Fibroblast of skin of left biceps (primary cell): Measurements from ENCODE around the gene PRR18.

ENCODE experiments used
- DNase-seq, 2 experiments: peaks; one replicate each; pipeline ENCODE4 v3.0.0-alpha.2; 2013; ENCODE audit warnings: low read depth in 2 of 2

PRR18 gene

DNA sequence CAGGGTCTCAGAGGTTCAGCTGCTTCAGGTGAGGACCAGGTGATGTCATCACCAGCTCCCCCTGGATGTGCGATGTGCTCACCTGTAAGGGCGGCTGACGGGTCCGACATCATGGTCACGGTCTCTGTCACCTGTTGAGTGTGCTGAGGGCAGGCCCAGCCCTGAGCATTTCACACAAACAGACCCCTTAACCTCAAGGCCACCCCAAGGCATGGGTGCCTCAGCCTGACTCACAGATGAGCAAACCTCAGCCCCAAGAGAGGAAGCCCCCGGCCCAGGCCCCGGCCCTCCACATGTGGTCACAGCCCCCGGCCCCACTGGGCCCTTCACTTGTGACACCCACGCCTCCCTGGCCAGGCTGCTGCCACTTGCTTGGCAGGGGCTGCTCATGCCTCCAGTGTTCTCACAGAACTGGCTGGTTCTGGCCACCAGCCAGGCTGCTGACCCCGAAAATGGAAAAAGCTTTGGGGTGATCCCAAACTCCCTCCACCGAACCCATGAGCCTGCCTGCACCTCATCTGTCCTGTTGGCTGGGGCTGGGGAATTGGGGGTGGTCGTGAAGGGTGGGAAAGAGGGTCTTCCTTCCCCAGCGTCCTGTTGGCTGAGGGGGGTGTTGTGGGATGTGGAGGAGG lies 33.3 kb downstream of the PRR18 start:
- DNase-seq, result no peak

DNA sequence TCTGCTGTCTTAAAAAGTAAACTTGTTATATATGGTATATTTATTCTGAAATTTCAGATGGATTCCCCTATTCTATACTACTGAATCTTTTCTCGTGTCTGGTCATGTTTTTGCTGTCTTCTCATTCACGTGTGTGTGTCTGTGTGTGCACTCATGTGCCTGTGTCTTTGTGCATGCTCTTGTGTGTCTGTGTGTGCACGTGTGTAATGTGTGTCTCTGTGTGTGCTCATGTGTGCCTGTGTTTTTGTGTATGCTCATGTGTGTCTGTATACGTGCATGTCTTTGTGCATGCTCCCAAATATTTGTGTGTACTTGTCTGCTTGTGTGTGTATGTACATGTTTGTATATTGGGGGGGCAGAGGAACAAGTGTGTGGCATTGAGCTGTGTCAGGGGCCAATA lies 34.0 kb downstream of the PRR18 start:
- DNase-seq, result no peak

- no peak for DNase-seq
Measured at GRCh38 chr6:166271376-166271765, 36.8 kb downstream of the PRR18 start.

- no peak for DNase-seq
Measured at GRCh38 chr6:166270706-166271375, 37.4 kb downstream of the PRR18 start.

DNA sequence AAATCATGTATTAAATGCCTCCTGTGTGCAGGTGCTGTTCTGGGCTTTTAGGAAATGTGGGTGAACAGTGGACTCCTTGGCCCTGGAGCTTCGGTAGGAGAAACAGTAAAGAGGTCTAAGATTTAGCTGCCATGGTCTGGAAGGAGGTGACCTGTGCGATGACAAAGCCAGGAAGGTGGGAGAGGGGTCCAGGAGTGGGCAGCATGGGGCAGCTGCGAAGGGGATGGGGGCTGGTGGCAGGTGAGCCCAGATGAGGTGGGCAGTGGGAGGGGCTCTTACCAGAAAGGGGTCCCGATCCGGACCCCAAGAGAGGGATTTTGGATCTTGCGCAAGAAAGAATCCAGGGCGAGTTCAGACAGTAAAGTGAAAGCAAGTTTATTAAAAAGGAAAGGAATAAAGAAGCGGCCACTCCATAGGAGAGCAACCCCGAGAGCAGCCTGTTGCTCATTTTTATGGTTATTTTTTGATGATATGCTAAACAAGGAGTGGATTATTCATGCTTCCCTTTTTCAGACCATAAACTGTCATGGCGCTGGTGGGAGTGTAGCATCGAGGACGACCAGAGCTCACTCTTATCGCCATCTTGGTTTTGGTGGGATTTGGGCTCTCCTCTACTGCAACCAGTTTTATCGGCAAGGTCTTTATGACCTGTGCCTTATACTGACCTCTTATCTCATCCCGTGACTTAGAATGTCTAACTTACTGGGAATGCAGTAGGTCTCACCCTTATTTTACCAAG lies 38.7 kb downstream of the PRR18 start:
- no peak for DNase-seq

DNA sequence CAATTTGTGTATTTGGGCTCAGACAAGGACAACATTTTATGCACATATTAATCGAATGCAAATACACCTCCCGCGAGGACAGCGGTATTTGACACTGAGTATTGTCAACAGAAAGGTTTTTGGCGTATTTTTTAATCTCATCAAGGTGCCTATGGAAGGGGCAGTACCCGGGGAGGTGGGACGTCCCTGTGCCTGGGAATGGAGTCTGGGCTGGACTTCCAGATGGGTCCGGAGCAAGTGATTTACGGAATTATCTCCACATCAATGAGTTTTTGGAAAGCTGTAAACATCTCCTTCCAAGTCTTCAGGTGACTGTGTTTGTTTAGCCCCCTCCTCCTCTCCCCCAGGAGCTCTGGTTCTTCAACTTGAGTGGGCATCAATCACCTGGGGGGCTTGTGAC lies 39.8 kb downstream of the PRR18 start:
- no peak for DNase-seq

- DNase-seq, result no peak
Measured at GRCh38 chr6:166267526-166267925, 40.7 kb downstream of the PRR18 start.

DNA sequence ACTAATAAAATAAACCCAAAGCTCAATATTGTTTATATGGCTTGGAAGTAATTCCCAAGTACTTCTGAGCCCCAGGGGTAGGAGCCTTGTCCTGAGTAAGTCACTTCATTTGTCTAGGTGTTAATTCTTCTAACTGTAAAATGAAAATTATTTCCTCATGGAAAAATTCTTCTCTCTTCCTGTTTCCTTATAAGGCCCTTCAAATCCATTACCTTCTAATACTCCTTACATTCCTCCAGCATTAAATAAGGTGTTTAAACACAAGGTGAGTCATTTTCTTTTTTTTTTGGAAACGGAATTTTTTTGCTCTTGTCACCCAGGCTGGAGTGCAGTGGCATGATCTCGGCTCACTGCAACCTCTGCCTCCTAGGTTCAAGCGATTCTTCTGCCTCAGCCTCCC lies 41.9 kb downstream of the PRR18 start:
- no peak for DNase-seq

- DNase-seq, result no peak
Measured at GRCh38 chr6:166262743-166263515, 45.3 kb downstream of the PRR18 start.

DNA sequence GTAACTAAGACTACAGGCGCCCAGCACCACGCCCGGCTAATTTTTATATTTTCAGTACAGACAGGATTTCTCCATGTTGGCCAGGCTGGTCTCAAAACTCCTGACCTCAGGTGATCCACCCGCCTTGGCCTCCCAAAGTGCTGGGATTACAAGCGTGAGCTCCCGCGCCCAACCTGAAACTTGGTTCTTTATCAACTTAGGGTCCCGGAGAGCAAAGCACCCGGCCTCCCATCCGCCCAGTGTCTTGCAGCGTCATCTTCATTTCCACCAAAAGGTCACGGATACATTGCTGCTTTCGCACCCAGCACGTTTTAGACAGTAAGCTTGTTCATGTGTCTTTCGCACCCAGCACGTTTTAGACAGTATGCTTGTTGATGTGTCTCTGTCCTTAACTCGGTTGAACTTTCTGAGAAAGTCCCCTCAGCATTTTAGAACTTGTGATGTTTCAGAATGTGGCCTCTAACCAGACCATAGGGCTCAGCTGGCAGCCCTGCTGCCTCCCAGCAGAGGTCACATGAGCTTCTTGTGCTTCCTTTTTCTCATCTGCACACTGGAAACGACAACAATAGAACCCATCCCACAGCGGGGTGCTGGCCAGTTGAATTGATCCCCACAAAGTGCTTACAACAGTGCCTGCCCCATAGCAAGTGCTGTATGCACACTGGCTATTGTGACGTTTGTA lies 48.8 kb downstream of the PRR18 start:
- DNase-seq, result no peak

- no peak for DNase-seq
Measured at GRCh38 chr6:166258854-166259276, 49.3 kb downstream of the PRR18 start.

- DNase-seq, result no peak
Measured at GRCh38 chr6:166257911-166258318, 50.3 kb downstream of the PRR18 start.
